NCI-H446 treated with DMSO at 0.1 percent for 48 hours (cell line): ENCODE results near the gene YWHAB.
"Not testable (repeated sequence)": the region's sequence is repeated elsewhere in the genome, so short reads cannot be mapped to it uniquely, and the experiment has no call there.

ENCODE experiments used
- DNase-seq: peaks from one replicate; lab custom pipeline; 2025; lab: John Stamatoyannopoulos, UW

The YWHAB gene

GRCh38 chr20:44866703-44867335 lies 18.7 kb upstream of the YWHAB start:
- no peak for DNase-seq

DNA sequence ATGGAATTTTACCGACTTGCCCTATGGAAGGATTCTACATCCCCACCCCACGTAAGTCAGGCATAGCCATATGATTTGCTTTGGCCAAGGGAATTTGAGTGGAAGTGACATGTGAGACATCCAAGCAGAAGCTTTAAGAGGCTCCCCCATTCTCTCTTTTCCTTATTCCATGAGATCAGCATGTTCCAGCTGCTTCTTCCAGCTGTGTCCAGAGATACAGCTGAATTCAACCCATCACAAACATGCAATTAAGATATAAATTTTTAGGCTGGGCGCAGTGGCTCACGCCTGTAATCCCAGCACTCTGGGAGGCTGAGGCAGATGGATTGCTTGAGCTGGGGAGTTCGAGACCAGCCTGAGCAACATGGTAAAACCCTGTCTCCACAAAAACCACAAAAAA lies 16.0 kb upstream of the YWHAB start:
- DNase-seq = no peak

DNA sequence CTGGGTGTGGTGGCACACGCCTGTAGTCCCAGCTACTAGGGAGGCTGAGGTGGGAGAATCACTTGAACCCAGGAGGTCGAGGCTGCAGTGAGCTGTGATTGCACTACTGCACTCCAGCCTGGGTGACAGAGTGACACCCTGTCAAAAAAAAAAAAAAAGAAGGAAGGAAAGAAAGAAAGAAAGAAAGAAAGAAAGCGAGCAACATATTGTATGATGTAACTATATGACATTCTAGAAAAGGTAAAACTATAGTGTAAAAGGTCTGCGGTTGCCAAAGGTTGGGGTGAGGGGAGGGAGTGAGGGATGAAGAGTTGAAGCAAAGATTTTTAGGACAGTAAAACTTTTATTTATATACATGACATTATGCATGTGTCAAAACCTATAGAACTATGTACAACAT lies 3.1 kb upstream of the YWHAB start:
- not testable (repeated sequence) for DNase-seq

- no peak for DNase-seq
These were observed 2.1 kb upstream of the YWHAB start for GRCh38 chr20:44883214-44883902.

GRCh38 chr20:44884907-44885391 lies 556 bp upstream of the YWHAB start:
- no peak for DNase-seq

GRCh38 chr20:44886266-44886651 lies 754 bp downstream of the YWHAB start:
- no peak for DNase-seq

GRCh38 chr20:44886828-44887227 lies 1.3 kb downstream of the YWHAB start:
- DNase-seq = no peak

DNA sequence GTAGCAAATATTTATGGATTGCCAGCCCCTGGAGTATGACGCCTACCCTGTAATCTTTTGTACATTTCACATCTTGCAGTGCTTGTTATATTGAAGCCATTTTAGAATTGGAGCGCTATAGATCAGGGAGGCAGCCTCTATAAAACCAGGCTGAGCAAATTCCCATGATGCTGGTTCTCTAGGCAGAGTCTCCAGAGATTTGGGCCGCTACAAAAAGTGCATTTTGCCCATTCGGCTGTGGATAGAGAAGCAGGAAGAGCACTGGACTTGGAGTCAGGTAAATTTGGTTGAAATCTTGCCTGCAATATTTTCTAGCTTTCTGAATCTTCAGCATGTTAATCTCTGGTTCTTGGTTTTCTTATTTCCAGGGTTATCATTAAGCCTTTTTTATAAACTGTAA lies 2.0 kb downstream of the YWHAB start:
- no peak for DNase-seq

- DNase-seq = no peak
These were observed 3.0 kb downstream of the YWHAB start for GRCh38 chr20:44888226-44889103.

DNA sequence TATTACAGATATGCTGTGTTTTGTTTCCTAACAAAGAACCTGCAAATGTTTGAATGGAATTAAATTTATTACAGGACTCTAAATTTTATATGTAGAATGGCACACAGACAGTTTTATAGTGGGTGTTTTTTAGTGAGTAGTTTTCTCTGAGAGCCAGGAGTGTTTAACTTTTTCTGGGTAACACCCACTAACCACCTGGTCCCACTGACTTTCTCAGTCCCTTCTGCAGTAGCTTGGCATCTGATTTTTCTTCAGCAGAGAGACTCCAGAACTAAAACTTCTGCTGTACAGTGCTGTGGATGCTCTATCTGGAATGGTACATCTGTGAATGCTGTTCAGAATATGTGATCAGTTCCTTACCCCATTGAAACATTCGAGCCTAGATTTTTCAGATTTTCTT lies 6.3 kb downstream of the YWHAB start:
- no peak for DNase-seq

GRCh38 chr20:44894959-44895358 lies 9.5 kb downstream of the YWHAB start:
- no peak for DNase-seq

DNA sequence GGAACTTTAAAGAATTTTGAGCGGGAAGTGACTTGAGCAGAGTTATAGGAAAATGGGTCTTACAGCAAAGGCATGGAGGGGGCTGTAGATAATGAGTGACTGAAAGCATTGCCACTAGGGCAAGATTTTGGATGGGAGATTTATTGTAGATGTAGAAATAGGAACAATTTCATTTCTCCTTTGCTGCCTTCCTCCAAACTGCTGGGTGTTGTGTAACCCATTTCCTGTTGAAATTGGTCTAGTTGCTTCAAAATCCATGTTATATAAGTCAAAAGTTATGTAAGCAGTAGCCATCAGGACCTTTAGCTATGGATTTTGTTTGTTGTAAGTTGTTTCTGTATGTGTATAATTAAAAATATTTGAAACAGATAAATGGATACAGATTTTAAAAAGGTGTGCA lies 11.1 kb downstream of the YWHAB start:
- no peak for DNase-seq

DNA sequence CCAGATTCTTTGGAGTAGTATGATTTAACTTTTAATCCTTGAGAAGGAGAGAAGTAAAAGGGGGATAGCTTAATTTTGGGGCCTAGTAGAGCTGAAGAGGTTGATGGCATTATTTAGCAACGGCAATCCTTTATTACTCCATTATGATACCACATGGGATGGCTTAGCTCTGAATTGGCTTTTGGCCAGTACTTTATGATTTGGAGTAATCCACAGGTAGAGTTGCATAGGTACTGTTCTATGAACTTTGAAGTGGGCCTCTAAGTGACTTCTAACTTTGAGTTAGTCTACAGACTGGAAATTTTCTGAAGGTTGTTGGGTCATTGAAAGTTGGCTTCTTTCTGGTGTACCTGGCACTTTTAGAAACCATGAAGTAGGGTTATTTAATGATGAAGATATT lies 11.6 kb downstream of the YWHAB start:
- DNase-seq = no peak

DNA sequence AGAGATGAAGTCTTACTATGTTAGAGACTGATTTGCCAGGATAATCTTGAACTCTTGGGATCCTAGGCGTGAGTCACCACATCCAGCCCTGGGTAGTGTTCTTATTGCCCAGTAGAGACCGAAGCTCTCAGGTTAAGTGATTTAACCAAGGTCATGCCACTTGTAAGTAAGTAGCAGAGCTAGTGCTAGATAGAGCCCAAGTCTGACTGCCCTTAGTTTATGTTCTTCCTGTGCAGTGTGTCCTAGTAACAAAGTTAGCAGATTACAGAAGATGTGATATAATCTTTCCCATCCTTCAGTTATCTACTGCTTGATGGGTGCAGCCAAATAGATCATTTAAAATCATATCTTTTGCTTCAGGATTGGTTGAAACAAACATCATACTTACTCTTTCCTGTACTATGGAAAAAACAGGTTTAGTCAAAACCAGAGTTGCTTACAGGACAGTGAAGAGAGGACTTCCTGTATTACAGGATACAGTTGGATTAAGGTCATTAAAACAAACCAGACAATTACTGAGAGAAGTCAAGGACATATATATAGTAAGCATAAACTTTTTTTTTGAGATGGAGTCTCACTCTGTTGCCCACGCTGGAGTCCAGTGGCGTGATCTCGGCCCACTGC lies 14.8 kb downstream of the YWHAB start:
- no peak for DNase-seq

- no peak for DNase-seq
These were observed 16.5 kb downstream of the YWHAB start for GRCh38 chr20:44901974-44902373.

- DNase-seq = no peak
These were observed 18.9 kb downstream of the YWHAB start for GRCh38 chr20:44904377-44904776.

DNA sequence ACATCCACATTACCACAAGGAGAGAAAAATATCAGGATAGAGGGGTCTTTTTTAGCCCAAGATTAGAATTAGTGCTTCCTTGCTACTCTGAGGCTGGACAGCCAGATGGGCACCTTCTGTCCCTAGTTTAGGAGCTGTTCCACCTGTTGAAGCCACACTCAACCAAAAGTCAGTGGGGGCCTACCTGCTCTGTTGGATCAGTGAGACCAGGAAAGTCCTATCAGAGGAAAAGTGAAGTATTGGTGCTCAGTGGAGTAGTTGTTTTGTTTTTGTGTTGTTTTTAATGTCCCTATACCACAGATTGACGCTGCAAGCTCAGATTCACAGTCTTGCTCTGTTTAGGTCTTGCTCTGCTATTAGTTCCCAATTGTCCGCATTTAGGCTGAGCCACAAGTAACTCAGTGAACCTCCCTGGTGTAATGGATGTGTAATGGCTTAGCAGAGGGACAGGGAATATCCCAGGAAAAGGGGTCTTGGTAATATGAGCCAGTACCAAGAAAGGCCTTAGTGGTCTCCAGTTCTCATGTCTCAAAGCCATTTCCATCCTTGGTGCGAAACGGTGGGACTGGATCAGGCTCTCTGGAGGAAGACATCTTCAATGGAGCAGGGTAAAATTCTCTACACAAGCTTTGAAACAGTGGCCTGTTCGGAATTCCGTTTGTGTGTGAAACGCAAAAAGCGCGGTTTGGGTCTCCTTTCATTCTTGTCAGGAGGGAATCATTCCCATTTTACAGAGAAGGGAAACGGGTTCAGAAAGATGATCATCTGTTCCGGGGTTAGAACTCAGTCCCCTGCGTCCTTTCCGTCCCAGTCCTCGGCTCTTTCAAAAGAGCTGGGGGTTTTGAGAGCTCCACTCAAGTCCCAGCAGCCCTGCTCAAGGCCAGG lies 23.7 kb downstream of the YWHAB start:
- DNase-seq = no peak

DNA sequence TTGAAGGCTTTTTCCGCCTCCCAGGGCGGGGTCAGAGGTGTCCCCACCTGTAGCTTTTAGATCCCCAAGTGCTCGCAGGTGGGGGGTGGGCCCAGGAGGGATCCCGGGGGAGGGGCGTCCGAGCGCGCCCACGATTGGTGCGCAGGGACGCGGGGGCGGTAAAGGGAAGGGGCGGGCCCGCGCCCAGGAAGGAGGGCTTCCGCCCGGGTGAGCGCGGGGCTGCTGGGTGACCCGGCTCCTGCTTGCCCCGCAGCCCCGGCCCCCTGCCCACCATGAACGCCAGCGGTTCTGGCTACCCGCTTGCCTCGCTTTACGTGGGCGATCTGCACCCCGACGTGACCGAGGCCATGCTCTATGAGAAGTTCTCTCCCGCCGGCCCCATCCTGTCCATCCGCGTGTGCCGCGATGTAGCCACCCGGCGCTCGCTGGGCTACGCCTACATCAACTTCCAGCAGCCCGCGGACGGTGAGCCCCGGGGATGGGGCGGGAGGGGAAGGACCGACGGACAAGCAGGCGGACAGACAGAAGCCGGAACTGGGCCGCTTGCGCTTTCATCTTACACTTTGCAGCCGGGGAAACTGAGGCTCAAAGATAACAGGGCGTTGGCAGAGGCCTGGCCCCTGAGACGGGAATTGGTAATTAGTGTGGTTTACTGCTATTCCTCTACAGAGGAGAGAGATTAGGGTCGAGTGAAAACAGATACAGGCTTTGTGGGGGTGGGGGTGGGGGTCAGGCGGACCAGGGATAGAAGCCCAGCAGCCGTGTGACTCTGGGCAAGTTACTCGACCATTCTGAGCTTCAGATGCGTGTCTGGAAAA lies 24.6 kb downstream of the YWHAB start, which contains the start of gene PABPC1L:
Gene PABPC1L (plus strand): TSS at position 189 of the 818 bp plus-strand sequence. CDS start 84 bp downstream, at position 273.
- DNase-seq = no peak

DNA sequence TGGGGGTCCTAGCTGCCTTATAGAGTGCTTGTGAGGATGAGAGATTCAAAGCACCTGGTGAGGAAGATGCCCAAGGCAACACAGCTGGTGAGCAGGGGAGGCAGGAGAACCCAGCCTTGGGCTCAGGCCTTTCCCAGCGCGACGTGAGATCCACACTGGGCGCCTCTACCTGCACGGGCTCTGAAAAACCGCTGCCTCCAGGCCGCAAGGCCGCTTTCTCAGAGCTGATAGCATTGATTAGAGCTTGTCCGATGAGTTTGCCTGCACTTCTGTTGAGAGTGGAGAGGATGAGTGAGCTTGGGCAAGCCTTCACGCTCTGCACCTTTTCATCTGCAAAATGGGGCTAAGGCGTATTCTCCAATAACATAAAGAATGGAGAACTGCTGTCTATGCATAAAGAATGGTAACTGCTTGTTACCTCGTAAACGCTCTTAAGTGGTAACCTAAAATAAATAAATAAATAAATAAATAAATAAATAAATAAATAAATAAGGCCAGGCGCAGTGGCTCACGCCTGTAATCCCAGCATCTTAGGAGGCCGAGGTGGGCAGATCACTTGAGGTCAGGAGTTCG lies 25.3 kb downstream of the YWHAB start:
- DNase-seq = no peak
